Heart right ventricle (tissue), 16 donors: ENCODE measurements around the gene PPP1R7. TPM values are rescaled to one million over a fixed set of nuclear protein-coding genes. Genes with fewer than 3 reads are reported as not detected.

Source experiments
- ATAC-seq, 8 donors: fragments of 200-7000 bp; cut with Tn5 transposase; one replicate each; pipeline ENCODE4 v1.9.1; 2020; ENCODE audit warnings: mild to moderate bottlenecking in 8 of 8, moderate library complexity in 8 of 8, moderate number of reproducible peaks in 1 of 8
- DNase-seq, 2 donors: peaks; one replicate each; pipeline ENCODE4 v3.0.0-alpha.2; 2020
- H3K27ac ChIP-seq, 10 donors: fragments of 200-600 bp; sonication (generic) in 2 of 10; one replicate each; pipeline versions ENCODE4 v1.5.0 to v1.8.0; 2020 to 2022; ENCODE audit warnings: mild to moderate bottlenecking in 3 of 10
- H3K27me3 ChIP-seq, 7 donors: fragments of 200-600 bp; one replicate each; pipeline ENCODE4 v1.8.0; 2021 to 2022; ENCODE audit warnings: mild to moderate bottlenecking in 2 of 7
- H3K36me3 ChIP-seq, 9 donors: fragments of 200-600 bp; sonication (generic) in 1 of 9; one replicate each; pipeline versions ENCODE4 v1.5.0 to v1.8.0; 2020 to 2022; ENCODE audit warnings: mild to moderate bottlenecking in 2 of 9
- H3K4me1 ChIP-seq, 9 donors: fragments of 200-600 bp; sonication (generic) in 1 of 9; one replicate each; pipeline versions ENCODE4 v1.5.0 to v1.8.0; 2020 to 2022; ENCODE audit warnings: mild to moderate bottlenecking in 4 of 9
- H3K4me3 ChIP-seq, 10 donors: fragments of 200-600 bp; sonication (generic) in 2 of 10; one replicate each; pipeline versions ENCODE4 v1.5.0 to v1.8.0; 2020 to 2022; ENCODE audit warnings: mild to moderate bottlenecking in 7 of 10, moderate library complexity in 2 of 10
- H3K9me3 ChIP-seq, 11 donors: fragments of 200-600 bp in 10 of 11; sonication (generic) in 2 of 11; one replicate each; pipeline versions ENCODE4 v1.5.0 to v1.8.0; 2013 to 2022; ENCODE audit warnings: mild to moderate bottlenecking in 2 of 11, control low read depth in 1 of 11, moderate library complexity in 1 of 11
- WGBS, 2 donors: extraction: QIAGEN DNeasy Blood & Tissue Kit; methylation state at CpG; one replicate each; pipeline ENCODE4 v1.1.7; 2013; ENCODE audit warnings: inconsistent platforms in 1 of 2; 5-methylcytosine and 5-hydroxymethylcytosine counted together
- intact Hi-C, 10 donors: fragments of 100-400 bp; cut with DNase I; formaldehyde crosslinking; loops; one replicate each; pipeline versions ENCODE4 v1.11.1 to v1.14.2; 2022
- polyA plus RNA-seq, 2 donors: library from polyadenylated mRNA; stranded (reverse); fragments of 200-250 nt; gene quantifications; one replicate each; pipeline ENCODE4 v1.2.3, GENCODE V29; 2013
- total RNA-seq, 10 donors: library from RNA; stranded (reverse); fragmentation: NEBNext Ultra II Directional in 3 of 10; extraction: Animal tissue kit (Norgen Biotek cat#: 25700) in 3 of 10; gene quantifications; one replicate each; pipeline versions ENCODE4 v1.2.1 to v1.2.4, GENCODE V29; 2021 to 2023
- TF ChIP-seq, protein P1 (sequence below), 9 donors: fragments of 200-600 bp; sonication (generic) in 2 of 9; IDR thresholded peaks; one replicate each; pipeline versions ENCODE4 v1.5.0 to v1.8.0; 2021 to 2022; ENCODE audit warnings: antibody characterized with exemption in 9 of 9, mild to moderate bottlenecking in 5 of 9, moderate library complexity in 1 of 9
- donor health status: Arrhythmogenic right ventricular cardiomyopathy.
- donor health status: ischemic (EF 13 %, LVEDD 7.1; RV severe dilation, severe dysfunction).
- donor health status: healthy with polysubstance abuse.
- donor health status: DM: no; HTN: yes; CAD: no.
- donor health status: DM: no; HTN: no; CAD: no.
- donor health status: ischemic (EF 25% LVEDD 6.9; RV normal size, moderate dysfunction).
- donor health status: ischemic (EF 25% LVEDD 5.7; RV mildly dilated, moderate dysfunction).
- donor health status: healthy.
- donor health status: DM: yes; HTN: yes; CAD: no.
- donor health status: Ischemic cardiomyopathy.
- donor health status: ischemic (EF 35%, LVEDD 5.7; RV mildly dilated, moderate dysfunction).
- donor health status: nonischemic (EF 11% LVEDD 7.7; RV severe dilation, severe dysfunction).
- donor health status: DM: yes; HTN: yes; CAD: no.
- donor health status: PGD.
- donor health status: ischemic (EF 29% LVEDD 5.4; RV normal size, mild dysfunction).
- donor health status: nonischemic (EF 23%, LVEDD 6.1; RV moderate dilation, normal function).

The PPP1R7 gene
- total and polyA plus RNA-seq, 12 donors = 64.1 to 91.3 (median 77.3) TPM

DNA sequence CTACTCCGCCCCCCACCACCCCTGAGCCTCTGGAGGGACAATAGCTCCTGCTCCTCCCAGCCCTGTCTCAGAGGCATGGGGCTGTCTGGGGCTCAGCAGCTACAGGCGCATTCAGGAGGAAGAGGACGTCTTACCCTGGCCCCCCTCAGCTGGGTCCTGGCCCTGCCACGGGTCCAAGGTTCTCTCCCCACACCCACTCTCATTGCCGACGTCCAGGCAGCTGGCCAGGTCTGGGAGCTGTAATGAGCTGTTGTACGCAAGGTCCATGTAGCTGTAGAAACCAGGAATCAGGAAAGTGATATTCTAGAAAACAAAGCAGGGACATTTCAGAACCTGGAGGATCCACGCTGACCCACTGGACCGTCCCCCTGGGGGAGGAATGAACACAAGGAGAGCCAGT lies 14.5 kb upstream of the PPP1R7 start:
- DNase-seq = no peak
- Histone ChIP-seq H3K27me3 (no peaks in the 10 kb centered on the region), H3K36me3 (peaks cover 0 to 21% (median 0%) of the 10 kb centered on the region in 9 donors), H3K4me1 (no peaks in the 10 kb centered on the region), H3K27ac (no peak overlapping the region), H3K4me3 (no peak overlapping the region), H3K9me3 (no peaks in the 10 kb centered on the region)
- intact Hi-C loops = no loop called here
- no peak for ATAC-seq
- TF ChIP-seq, protein P1, sequence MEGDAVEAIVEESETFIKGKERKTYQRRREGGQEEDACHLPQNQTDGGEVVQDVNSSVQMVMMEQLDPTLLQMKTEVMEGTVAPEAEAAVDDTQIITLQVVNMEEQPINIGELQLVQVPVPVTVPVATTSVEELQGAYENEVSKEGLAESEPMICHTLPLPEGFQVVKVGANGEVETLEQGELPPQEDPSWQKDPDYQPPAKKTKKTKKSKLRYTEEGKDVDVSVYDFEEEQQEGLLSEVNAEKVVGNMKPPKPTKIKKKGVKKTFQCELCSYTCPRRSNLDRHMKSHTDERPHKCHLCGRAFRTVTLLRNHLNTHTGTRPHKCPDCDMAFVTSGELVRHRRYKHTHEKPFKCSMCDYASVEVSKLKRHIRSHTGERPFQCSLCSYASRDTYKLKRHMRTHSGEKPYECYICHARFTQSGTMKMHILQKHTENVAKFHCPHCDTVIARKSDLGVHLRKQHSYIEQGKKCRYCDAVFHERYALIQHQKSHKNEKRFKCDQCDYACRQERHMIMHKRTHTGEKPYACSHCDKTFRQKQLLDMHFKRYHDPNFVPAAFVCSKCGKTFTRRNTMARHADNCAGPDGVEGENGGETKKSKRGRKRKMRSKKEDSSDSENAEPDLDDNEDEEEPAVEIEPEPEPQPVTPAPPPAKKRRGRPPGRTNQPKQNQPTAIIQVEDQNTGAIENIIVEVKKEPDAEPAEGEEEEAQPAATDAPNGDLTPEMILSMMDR (IDR thresholded peaks at IDR 0.05) = no peak
- WGBS, 2 donors = 84 to 85% methylated on average over 9 of the region's 9 CpGs

DNA sequence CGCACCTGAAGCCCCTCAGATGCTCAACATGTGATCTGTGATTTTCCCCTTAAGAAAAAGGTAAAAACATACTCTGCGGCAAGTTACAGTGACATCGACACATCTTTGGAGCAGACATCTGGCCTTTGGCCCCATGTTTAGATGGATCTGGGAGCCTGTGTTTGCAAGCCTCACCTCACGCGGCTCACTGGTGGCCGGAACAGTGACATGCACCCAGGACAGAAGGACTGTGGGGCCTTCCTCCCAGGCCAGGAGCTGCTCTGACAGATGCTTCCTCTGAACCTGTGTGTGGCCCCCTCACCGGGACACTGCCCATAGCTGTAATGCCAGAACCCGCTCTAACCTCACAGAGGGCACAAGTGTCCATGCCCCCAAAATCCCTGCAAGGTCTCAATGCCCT lies 14.1 kb upstream of the PPP1R7 start:
- Histone ChIP-seq H3K4me3 (no peak overlapping the region), H3K27me3 (no peaks in the 10 kb centered on the region), H3K4me1 (no peaks in the 10 kb centered on the region), H3K36me3 (peaks cover 0 to 22% (median 0%) of the 10 kb centered on the region in 9 donors), H3K27ac (no peak overlapping the region), H3K9me3 (no peaks in the 10 kb centered on the region)
- DNase-seq = no peak
- ATAC-seq = no peak
- intact Hi-C loops = no loop called here
- WGBS, 2 donors = 95 to 97% methylated on average over 8 of the region's 8 CpGs
- TF ChIP-seq, protein P1 (IDR thresholded peaks at IDR 0.05) = no peak

DNA sequence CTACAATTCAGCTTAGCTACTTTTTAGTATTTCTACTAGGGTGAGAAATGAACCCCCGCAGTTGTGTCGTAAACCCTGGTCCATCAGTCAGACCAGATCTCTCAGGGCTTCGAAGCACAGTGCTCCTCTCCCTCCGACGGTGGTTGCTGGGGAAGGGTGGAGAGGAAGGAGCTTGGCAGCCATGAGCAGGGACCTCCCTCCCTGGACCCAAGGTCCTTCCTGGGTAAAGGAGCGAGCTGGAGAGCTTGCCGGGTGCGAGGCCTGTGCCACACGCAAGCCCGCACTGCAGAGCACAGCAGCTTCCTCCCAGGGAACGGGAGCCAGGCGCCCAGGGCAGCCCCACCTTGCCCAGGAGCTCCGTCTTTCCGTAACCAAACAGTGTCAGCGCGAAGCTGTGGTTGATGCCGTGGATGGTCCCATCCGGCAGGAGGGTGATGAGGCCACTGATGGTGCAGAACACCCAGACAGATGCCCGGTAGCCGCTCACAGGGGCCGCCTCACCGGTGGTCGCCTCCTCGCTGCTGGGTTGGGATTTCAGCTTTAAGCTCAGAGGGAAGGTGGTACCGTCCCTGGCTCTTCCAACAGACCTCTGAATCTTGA lies 13.5 kb upstream of the PPP1R7 start:
- intact Hi-C loops = no loop called here

DNA sequence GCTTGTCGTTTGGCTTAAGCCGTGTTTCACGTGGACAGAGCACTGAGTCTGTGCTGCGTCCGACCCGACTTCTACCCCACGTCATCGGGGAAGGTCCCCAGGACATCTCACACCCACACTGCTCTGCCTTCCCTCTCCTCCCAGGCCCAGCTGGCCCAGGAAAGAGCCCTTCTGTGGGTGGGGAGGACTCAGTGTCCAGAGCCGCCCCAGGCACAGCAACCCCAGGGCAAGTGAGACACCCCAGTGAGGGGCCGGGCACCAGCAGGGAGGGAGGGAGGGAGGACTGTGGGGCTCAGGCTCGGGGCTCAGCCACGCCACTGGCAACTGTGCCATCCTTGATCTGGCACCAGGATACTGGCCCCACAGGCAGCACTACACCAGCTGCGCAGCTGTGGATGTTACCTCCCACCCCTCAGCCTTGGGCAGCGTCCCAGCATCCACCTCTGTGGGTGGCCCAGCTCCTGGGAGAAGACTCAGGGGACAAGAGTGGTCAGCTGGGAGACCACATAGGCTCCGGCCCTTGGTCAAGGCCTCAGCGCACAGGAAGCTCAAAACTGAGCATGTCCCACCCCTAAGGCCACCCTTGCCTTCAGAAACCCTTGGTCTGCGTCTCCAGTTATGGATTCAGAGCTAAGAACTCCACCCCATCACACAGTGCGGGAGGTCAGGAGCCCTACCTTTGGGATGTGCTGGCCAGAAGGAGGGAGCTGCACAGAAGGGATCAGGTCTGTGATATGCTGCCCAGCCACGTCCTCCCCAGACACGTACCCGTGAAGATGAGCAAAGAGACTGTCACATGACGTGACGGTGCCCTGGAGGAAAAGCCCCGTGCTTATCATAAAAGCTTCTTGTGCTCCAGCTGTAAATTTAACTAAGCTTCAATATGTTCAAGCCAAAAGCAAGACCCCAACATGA lies 12.7 kb upstream of the PPP1R7 start:
- DNase-seq = no peak
- H3K4me3 ChIP-seq = no peak overlapping the region
- H3K27ac ChIP-seq = no peak overlapping the region
- H3K36me3 ChIP-seq = peaks cover 0 to 26% (median 0%) of the 10 kb centered on the region in 9 donors
- no peaks in the 10 kb centered on the region for H3K4me1 ChIP-seq
- WGBS, 2 donors = 89 to 92% methylated on average over 24 of the region's 24 CpGs
- intact Hi-C loops = no loop called here
- ATAC-seq = peak in 1 of 8 donors; percentile 10
- no peaks in the 10 kb centered on the region for H3K9me3 ChIP-seq
- no peaks in the 10 kb centered on the region for H3K27me3 ChIP-seq
- TF ChIP-seq, protein P1 (IDR thresholded peaks at IDR 0.05) = no peak

More for the DNA sequence above, 13.5 kb upstream of the PPP1R7 start:
- H3K4me1 ChIP-seq = no peaks in the 10 kb centered on the region
- H3K4me3 ChIP-seq = no peak overlapping the region
- WGBS, 2 donors = 95 to 96% methylated on average over 25 of the region's 25 CpGs
- TF ChIP-seq, protein P1 (IDR thresholded peaks at IDR 0.05) = no peak
- H3K36me3 ChIP-seq = peaks cover 0 to 22% (median 0%) of the 10 kb centered on the region in 9 donors
- H3K27me3 ChIP-seq = no peaks in the 10 kb centered on the region
- no peak for DNase-seq
- H3K9me3 ChIP-seq = no peaks in the 10 kb centered on the region
- no peak for ATAC-seq
- no peak overlapping the region for H3K27ac ChIP-seq
